GM19025 (cell line): ENCODE measurements around the gene RPN1.

Experiments
- ATAC-seq: cut with Tn5 transposase; IDR thresholded peaks from one replicate; pipeline ENCODE4 v1.9.1; 2021; ENCODE audit warnings: mild to moderate bottlenecking, low read depth, moderate library complexity; ENCODE audit not compliant: unreplicated experiment

The RPN1 gene

DNA sequence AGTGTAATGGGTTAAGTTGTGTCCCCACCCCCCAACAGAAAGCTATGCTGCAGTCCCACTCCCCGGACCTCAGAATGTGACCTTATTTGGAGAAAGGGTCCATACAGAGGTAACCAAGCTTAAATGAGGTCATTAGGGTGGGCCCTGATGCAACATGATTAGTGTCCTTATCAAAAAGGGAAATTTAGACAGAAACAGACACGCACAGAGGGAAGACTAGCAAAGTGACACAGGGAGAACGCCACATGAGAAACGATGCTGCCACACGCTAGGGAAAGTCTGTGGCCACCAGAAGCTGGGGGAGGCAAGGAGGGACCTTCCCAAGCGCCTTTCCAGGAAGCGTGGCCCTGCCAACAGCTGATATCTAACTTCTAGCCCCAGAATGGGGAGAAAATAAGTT lies 65.4 kb downstream of the RPN1 start:
- ATAC-seq = no peak

DNA sequence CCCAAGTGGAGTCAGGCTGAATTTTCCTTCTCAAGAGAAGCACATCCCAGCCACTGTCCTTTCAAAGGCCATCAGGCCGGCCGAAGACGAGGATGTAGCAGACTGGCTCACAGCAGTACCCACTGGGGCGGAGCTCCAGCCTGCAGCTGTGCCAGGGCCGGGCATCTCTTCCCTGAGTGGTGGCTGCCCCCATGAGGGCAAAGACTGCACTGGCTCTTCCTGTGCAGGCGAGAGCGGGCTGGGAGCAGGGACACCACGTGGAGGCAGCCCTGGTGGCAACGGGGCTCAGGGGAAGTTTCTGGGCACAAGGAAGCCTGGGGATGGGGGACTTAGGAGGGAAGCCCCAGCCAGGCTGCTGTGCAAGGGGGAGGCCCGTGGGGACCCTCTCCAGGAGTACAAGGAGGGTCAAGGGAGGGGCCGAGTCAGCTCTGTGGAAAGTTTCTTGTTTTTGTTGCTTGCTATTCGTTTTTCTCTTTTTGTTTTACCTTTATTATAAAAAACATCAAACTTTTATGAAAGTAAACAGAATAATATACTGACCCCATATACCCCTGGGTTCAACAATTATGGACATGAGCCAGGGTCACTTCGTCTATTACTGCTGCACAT lies 66.1 kb downstream of the RPN1 start:
- peak; percentile 75 for ATAC-seq

DNA sequence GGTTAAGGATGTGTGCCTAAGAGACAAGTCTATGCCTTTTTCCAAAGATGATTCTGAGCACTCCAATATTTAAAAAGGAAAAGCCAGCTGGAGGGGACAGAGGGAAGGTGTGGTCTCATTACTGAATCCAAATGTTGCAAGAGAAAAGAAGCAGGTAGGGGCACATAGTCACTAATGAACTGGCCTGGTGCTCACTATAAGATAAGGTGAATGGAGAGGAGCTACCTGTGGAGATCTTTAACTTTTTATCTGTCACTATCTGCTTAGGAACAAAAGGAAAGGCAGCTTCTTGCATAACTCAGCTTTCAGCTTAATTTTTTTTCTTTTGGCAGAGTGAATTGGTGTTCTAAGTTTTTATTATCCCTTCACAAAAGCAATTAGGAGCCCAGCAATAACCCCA lies 69.1 kb downstream of the RPN1 start:
- ATAC-seq = no peak

DNA sequence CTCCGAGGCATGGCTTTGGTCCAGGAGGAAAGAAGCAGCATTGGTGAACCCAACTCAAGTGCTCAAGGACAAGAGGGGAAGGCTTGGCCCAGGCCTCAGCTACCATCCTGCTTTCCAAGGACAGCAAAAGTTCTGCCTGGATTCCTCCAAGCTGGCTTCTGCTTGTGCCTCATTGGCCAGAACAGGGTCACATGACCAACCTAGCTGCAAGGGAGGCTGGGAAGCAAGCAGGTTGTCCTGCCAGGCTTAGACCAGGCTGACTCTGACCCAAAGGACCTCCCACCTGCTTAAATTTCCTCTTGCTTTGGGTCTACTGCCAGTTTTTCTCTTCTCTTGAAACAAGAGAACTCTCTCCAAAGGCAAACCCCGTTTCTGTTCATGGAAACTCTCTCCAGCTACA lies 70.7 kb downstream of the RPN1 start:
- ATAC-seq = no peak

DNA sequence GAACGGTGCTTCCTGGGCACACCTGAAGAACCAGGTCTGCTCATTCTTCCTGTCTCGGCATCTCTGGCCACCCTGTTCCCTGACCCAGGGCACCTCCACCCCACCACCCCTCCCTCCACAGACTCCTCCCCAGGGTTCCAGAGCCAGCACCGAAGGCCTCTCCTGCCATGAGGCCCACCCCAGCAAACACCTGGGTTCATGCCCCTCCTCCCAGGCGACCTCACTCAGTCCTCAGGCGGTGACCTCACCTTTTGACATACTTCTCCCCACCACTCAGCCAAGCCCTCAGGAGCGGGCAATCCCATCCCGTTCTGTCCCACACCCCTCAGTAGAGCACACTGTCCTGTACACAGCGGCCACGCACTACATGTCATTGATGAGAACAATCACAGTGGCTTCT lies 72.3 kb downstream of the RPN1 start:
- no peak for ATAC-seq

DNA sequence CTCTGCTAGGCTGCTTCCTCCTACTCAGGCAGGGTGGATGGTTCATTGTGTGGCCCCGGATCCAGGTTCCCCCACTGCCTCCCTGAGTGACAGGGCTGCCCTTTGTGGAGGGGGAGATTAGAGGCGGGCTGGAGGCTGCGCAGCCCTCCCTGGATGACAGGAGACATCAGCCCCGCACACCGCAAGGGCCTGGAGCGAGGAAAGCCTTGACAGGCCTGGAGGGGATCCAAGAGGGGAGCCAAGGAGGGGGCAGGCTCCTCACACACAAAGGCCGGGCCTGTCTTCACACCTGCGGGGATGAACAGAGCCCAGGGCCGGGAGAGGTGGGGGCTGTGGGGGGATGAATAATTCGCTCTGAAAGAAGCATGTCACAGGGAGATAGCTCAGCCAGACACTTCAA lies 72.9 kb downstream of the RPN1 start:
- ATAC-seq = no peak

DNA sequence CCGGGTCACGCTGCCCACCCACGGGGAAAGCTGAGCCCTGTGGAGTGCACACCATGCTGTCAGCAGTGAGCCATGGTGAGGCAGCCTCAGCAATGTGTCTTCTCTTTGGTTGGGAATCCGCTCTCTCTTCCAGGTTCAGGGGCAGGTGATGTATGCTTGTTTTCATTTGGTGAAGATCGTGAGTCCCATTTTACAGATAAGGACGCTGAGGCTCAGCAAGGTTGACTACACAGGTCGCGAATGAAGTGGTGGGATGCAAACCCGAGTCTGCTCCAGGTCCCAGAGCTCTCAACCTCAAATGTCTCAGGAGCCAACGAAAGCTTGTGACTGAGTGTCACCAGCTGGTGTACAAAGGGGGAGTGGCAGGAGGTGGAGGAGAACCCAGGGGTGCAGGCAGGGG lies 74.3 kb downstream of the RPN1 start:
- no peak for ATAC-seq

DNA sequence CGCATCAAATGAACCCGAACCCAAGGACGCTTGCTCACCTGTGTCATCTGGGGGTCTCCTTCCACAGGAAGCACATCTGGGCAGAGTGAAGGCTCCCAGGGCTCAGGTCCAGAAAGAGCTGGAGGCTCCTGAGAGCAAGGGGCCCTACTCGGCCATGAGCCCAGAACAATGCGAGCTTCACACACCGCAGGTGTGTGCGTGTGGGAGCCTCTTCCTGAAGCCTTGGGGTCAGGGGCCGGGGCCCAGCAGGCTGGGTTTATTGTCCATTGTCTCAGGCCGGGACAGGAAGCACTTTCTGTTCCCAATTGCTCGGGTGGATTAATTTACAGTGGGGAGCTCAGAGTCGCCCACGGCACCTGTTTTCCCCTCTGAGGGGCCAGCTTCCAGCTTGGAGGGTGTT lies 74.8 kb downstream of the RPN1 start:
- no peak for ATAC-seq

DNA sequence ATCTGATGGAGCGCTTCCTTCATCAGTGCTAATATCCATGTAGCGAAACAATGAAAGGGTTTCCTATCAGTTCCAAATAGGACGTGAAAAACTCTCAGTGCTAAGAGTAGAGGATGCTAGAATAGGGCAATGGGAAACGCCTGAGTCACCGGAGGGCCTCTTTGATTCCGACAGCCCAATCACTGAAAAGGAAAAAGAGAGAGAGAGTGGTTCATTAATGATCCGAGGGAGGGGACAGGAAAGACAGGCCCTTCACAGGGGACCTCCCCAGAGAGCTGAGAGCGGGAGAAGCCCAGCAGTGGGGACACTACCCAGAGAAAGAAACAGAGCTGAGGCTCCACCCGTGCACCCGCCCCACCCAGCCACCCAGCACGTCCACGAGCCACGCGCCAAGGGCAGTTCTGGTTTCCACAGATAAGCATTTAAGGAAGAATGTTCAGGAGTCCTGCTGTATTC lies 76.9 kb downstream of the RPN1 start:
- ATAC-seq = no peak

DNA sequence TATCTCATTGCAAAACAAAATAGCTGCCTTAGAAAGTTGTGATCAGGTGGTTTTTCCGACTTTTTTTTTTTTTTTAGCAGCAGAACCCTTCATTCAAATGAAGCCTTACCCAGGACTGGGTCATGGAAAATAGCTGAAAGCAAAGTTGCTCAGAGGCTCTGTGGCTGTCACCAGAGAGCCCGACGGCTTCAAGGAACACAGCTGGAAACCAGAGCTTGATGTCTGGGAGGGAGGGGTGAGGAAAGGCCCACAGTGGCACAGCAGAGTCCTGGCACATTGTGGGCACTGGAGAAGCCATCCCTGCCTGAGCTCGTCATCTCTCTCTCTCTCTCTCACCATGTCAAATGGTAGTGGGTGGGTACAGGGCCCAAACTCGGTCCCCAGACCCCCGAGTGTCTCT lies 77.5 kb downstream of the RPN1 start:
- ATAC-seq = no peak

DNA sequence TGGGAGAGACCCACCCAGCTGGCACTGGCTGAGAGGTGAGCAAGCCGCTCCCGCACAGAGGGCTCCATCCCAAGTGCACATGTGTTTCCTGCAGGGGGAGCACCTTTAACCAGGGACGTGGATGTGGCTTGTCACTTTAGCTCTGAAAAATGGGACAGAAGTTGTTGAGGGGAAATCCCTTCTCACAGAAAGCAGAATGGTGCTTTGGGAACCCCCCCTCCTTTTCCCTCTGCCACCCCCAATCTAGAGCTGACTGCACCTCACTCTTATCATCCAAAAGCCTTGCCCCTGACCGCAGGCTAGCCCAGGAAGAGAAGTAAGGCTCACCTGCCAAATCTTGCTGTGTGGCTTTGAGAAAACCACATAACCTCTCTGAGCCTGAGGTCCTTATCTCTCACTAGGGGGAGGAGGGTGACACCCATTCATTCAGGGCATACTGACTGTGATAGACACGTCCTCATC lies 77.9 kb downstream of the RPN1 start:
- ATAC-seq = no peak

DNA sequence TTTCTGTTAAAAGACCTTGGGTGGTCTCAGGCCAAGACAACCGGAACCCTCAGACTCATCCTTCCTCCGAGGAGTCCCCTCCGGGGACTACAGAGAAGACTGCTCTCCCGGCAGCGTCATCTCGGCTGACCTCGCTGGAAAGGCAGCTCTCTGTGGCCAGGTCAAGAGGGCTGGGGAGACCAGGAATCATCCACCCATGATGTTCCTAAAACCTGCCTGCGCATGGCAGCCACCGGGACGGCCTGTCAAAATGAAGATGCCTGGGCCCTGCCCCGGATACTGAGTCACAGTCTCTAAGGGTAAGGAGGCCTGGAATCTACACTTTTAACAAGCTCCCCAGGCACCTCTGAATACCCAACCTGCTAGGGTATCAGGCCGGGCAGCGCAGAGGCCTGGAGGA lies 78.6 kb downstream of the RPN1 start:
- ATAC-seq = no peak
